ENCODE data around the gene DIPK1A.

DIPK1A gene

DNA sequence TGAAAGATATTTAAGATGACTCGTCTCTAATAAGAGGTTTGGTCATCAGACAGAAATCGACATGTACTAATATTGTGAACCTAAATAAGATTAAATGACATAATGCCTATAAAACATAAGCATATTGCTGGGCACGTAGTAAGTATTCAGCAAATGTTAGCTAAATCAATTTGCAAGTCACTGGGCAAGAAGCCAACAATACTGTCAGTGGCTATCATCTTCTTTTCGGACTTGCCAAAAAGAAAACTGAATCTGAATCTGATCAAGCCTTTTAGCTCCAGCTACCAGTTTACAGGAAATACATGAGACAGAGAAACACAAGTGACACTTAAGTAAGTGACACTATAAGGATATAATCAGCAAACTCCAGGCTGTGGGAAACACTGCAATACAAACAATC lies 83.5 kb downstream of the DIPK1A start:
- no peak for DNase-seq (ENCODE audit: low read depth)

DNA sequence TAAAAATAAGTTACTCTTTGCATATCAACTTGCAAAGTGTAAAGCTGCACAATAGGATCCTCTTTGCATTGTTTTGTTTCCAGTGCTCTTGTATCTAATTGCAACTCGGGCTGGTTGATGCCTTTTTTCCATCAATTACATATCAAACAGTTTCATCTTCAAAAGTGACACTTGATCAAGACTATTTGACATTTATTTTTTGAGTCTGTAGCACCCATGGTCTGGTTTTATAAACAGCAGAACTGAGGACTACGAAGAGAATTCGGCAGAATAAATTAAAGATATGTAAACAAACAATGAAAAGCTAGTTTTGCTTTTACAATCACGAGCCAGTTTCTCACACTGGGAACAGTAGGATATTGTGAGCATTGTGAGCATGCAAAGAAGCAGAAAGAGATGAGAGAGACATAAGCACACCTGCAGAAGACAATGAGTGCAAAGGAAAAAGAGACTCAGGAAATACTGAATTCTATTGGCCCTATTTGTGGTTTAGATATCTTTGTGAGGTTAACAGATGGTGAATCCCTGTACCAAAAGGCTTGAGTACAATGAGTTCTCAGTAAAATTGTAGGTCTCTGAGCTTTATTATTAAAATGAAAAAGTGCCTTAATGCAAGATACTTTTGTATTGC lies 84.1 kb downstream of the DIPK1A start:
- DNase-seq (ENCODE audit: low read depth), result no peak

DNA sequence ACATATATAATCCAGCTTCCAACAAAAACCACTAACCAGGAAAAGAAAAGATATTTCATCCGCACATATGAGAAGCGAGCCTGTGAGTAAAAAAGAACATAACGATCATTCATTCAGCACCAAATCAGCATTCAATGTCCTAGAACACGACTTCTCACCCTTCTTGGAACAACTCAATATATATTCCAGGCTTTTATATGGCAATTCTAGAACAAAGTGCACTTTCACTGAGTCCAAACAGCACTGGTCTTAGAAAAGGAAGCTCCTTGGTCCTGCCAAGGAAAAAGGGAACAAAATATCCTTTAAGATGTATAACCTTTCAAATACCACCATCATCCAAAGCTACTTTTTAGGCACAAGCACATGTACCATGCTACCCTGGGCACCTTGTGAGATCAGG lies 84.9 kb downstream of the DIPK1A start:
- no peak for DNase-seq (ENCODE audit: low read depth)

DNA sequence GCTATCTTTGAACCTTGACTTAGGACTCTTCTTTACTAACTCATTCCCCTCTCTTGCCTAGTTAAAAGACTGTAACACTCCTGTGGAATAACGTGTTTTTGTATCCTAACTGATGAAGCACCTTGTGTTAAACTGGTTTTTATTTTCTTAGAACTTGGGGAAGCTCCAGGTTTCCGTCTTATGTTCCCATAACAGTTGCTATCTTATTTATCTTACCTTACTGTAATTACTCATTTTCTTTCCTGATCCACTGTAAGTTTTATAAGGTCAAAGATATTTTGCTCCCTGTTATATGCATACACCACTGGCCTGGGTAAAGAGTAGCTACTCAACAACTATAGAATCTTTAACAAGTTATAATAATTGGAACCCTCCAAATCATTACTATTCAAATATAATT lies 86.3 kb downstream of the DIPK1A start:
- DNase-seq (ENCODE audit: low read depth), result no peak

DNA sequence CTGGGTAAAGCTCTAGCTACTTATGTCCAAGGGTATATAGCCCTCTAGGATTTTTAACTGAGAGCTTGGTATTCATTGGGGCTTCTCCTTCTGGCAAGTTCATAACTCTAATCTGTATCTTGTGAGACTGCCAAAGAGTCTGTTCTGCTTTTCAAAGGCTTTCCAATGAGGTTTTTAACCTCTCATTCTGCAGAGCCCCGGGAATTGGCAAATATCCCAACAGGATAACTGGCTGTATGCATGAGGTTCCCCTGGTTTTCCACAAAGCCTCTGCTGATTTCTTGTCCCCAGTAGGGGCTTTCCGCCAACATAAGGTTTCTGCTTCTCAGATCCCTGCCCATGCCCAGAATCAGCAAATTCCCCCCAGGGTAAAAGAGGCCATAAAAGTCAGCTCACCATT lies 88.5 kb downstream of the DIPK1A start:
- no peak for DNase-seq (ENCODE audit: low read depth)

DNA sequence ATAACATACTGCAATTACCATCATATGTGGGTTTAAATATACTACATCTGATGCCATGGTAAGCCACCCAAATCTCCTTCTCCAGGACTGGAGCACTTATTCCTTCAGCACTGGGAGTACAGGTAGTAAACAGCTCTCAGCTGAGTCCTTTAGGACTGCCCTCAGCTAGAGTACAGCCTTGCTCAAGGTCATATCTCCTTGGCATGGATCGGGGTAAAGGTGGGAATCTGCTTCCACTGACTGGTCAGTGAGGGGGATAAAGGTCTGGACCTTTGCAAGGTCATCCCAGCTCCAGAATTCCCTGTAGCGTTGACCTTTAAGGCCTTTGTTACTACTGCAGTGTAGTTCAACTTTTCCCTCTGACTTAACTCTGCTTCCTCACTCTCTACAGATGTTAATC lies 90.7 kb downstream of the DIPK1A start:
- DNase-seq (ENCODE audit: low read depth), result no peak

DNA sequence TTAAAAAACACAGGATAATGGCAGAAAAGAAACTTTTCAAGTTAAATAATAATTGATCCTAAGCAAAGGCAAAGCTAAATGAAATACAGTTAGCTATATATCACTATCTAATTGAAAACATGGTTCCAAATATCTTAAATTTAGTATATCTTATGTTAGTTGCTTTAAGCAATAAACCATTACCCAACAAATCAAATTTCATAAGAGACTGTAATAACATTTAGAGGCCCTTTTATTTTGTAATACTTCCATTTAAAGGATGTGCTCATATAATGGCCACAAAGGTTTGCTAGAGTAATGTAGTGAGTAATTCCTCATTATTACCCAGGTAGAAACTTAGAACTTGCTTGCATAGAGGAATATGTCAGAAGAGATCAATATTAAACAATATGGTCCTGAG lies 97.1 kb downstream of the DIPK1A start:
- no peak for DNase-seq (ENCODE audit: low read depth)

DNA sequence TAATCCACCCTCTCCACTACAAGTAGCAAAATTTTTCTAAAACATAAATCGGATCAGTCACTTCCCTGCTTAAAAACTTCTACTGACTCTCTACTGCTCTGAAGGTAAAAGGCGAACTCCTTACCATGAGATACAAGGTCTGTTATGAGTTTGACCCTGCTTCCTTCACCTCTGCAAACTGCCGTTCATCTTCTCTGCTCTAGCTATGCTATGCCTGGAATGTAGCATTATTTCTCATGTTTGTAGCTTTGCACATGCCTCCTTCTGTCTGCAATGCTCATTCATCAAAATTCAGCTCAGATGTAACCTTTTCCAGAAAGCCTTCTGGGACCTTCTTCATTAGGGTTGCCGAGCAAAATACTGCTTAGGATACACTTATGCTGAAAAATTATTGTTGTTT lies 98.7 kb downstream of the DIPK1A start:
- no peak for DNase-seq (ENCODE audit: low read depth)

DNA sequence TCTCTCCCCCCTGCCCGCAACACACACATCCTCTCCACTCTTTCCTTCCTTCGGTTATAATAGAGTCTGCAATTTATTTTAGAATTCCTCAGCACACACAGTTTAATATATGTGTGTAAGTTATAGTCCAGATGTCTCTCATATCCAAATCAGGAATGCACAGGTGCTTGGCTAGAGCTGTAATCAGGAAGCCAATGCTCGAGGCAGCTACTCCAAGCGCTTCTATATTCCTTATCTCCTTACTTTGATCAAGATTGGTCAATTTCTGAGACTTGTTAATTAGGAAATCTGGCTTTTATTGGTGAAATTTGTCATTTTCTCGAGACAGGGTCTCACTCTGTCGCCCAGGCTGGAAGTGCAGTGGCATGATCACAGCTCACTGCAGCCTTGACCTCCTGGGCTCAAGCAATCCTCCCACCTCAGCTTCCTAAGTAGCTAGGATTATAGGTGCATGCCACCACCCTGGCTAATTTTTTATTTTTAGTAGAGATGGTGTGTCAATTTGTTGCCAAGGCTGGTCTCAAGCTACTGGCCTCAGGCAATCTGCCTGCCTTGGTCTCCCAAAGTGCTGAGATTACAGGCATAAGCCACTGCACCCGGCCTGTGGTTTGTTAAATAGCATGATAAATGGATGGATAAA lies 101.7 kb downstream of the DIPK1A start:
- no peak for DNase-seq (ENCODE audit: low read depth)

DNA sequence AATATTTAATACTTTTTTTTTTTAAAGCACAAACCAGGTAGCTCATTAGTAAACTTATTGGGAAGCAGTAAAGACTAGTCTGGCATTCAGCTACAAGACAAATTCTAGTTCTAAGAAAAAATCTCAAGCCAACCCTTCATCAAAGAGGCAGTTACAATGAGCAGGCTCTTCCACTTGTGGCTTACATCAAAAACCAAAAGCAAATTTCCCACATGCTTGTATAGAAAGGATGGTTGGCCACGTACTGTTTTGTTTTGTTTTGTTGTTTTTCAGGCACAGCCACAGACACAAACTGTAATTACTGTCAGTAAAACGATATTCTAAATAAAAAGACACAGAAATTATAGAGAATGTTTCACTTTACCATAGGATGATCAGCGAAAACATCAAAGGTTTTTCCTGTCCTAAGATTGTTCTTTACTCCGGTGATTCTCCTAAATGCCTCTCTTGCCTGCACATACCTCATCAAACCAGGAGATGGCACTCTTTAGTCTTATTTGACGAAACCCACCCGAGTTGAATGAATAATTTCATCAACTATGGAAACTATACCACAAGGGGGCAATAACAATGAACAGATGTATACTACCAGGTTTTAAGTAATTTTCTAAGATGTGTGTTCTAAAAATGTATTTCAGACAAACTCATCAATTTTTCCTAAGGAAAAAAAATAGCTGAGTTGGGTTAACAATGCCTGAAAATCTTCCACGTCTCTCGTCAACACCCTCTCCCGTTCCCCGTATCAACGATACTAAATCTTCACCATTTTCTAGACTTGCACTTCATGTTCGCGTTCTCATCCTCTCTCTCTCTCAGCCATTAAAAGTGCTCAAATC lies 102.5 kb downstream of the DIPK1A start:
- peak; percentile 70 for DNase-seq (ENCODE audit: low read depth)

DNA sequence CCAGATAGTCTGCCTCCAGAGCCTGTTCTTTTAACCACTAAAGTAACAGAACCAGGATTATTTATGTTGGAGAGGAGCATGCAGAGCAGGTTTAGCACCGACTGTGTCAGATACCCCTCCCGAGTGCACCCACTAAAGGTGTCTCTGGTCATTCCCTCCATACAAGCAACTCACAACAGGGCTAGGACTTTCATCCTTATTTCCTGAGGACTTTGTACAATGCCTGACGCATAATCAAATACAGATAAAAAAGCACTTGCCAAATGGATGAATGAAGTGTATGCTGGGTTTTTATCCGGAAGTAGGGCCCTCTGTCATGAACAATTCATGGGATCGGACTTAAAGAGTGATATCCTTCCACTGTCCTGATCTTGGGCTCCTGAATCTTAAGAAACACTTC lies 103.4 kb downstream of the DIPK1A start:
- no peak for DNase-seq (ENCODE audit: low read depth)

DNA sequence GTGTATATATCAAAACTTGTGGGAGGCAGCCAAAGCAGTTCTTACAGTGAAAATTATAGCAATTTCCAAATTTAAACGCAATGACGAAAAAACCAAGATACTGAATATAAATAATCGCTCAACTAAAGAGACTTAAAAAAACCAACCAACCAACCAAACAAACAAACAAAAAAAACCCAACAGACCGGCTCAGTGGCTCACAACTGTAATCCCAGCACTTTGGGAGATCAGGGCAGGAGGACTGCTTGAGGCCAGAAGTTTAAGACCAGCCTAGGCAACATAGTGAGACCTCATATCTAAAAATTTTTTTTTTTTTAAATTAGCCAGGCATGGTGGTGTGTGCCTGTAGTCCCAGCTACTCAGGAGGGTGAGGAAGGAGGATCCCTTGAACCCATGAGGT lies 106.0 kb downstream of the DIPK1A start:
- no peak for DNase-seq (ENCODE audit: low read depth)

DNA sequence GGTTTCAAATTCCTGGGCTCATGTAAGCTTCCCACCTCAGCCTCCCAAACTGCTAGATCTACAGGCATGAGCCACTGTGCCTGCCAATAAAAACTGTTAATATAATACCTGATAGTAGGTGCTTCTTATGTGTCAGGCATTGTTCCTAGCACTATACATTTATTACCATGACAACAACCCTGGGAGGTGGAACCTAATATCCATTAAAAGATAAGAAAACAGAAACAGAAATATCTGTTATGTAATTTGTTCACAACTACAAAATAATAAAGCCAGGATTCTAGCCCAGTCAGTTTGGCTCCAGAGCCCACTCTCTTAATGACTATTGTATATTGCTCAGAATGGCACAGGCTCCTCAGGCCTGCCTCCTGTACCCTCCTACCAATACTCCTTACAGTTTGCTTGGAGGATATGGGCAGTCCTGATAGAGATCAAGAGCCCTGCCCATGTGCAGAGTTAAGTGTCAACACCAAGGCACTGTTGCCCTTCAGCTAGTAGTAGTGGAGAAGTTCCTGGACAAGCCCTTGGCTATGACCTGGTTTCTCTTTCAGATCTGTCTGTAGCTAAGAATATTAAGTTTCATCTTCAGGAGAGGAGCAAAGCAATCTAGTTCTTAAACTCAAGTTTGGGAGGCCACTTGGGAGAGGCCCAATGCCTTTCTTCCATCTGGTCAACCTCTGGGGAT lies 107.0 kb downstream of the DIPK1A start:
- no peak for DNase-seq (ENCODE audit: low read depth)

DNA sequence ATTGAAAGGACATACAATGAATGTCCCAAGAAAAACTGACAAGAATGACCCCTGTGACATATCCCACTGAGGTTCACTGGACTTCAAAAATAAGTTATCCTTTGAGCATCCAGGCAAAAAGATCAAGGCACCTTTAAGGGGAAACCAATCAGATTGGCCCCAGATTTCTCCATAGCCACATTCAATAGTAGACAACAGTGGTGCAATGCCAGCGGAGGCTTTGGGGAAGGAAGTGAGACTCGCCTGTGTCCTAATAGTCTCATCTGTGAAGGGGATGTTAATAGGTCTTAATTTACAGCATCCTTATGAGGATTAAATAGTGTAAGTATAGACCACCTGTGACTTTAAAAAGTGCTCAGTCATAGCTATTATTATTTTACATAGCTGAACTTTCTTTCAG lies 108.0 kb downstream of the DIPK1A start:
- DNase-seq (ENCODE audit: low read depth), result no peak

DNA sequence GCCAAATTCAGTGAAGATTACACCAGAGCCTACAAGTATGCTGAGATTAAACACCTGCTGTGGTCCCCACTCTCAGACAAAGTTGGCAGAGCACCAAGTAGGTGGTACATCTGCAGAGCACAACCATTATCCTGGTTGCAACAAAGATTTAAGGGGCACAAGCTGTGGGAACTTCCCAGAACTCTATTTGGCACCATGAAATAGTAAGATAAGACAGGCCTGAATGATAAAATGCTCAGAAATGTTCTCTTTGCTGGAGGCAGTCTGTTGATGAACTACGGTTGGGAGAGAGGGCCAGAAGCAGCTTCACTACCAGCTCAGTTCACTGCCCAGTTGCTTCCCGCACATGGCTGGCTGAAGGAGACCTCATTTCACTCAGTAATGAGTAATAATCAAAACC lies 109.5 kb downstream of the DIPK1A start:
- no peak for DNase-seq (ENCODE audit: low read depth)

DNA sequence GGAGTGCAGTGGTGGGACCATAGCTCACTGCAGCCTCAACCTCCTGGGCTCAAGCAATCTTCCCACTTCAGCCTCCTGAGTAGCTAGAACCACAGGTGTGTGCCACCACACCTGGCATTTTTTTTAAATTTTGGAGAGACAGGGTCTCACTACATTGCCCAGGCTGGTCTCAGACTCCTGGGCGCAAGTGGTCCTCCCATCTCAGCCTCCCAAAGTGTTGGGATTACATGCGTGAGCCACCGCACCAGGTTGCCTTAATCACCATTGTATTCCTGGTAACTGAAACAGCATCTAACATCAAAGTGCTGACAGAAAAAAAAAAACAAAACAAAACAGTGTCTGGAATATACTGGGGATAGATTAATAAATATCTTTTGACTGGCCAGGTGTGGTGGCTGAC lies 111.2 kb downstream of the DIPK1A start:
- DNase-seq (ENCODE audit: low read depth), result no peak

DNA sequence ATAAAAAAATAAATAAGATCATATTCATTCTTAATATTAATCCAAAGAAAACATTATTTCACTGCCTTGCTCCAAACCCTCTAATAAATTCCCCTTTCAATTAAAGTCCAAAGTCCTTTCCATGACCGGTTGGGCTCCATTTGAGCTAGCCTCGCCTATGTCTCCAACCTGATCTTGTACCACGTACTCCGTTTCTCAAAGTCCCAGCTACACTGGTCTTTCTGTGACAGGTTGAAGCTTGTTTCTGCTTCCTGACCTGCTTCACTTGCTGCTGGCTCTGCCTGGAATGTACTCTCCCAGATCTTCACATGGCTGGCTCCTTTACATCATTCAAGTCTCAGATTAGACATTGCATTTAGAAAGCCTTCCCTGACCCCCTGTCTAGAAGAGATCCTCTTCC lies 113.1 kb downstream of the DIPK1A start:
- no peak for DNase-seq (ENCODE audit: low read depth)

DNA sequence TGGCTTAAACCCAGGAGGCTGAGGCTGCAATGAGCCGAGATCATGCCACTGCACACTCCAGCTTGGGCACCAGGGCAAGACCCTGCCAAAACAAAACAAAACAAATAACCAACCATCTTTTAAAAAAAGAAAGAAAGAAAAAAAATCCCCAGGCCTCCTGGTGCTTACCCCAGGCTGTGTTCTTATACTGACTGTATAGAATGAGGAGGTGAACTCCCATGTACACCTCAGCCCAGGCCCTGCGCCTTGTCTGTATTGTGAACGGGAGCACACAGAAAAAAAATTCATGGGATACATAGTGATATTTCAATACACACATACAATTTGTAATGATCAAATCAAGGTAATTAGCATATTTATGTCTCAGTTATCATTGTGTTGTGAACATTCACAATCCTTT lies 115.4 kb downstream of the DIPK1A start:
- no peak for DNase-seq (ENCODE audit: low read depth)

DNA sequence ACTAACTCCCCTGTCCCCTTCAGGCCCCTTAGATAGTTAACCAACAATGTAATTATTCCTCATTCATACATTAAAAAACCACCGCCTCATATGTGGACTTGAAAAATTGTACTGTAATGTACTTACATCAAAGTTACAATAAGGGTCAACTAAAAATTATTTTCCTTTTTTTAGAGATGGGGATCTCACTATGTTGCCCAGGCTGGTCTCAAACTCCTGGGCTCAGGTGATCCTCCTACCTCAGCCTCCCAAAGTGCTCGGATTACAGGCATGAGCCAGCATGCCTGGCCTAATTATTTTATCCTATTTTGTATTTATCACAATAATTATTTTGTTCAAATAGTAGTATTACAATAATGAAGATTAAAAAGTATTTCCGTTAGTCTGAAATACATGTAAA lies 116.8 kb downstream of the DIPK1A start:
- no peak for DNase-seq (ENCODE audit: low read depth)

DNA sequence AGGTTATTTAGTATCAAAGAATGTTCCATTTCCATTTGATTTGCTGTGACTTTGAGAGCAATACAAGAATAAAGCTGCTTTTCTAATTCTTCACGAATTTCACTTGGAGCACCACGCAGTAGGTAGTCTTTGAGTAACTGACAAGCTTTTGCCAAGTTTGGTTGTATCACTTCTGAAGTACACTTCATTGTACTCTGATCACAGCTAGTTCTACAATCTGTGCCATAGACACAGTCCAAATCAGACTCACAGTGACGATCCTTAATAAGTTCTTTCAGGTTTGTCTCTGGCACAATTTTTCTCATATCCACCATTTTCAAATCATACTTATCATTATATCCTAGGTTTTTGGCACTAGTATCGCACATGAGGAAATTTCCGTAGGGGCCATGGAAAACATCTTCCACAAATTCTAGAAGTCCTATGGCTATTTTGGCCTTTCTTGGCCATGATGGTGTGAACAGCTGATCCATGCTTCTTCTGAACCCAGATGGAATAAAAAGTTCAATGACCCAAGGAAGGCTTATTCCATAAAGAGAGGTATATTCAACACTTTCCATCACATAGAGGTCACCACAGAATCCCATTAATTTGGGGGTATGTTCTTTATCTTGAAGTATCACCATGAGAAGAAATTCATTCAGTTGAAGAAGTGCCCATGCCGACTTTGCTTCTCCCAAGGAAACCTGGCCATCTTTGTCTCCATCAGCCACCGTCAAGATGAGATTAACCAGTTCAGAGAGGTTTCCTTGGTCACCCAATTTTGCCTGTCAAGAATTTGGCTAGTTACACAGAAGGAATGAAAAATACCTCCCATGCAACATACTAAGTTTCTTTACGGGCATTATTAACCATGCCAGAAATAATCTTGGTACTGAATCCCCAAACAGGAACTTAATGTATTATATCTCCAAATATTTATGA lies 117.6 kb downstream of the DIPK1A start:
- DNase-seq (ENCODE audit: low read depth), result no peak

DNA sequence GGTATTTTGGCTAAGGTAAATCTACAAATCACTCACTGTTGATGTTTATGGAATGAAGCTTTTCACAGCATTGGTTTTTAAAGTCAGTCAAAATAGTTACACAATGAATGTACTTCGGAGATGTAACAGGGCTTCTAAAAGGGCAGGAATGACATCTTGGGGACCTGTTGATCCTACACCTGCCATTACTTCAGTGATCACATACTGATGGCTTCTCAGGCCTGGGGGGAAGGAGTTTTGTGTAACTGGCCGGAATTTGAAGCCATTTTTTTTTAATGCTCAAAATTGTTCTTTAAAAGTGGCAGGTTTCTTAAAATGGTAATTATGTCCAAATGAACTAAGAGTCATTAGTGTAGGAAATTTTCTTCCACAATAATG lies 118.2 kb downstream of the DIPK1A start:
- DNase-seq (ENCODE audit: low read depth), result no peak

All from HS-27A (cell line).